Measurements from ENCODE around the gene HIVEP1. TPM values are rescaled to one million over a fixed set of nuclear protein-coding genes. Genes with fewer than 3 reads are reported as not detected.
A peak's percentile ranks its signal among the peaks of the same experiment; 100 is the strongest.

HIVEP1 gene
- total and polyA plus RNA-seq, 2 of the 13 experiments (the other 11 are each of a cell fraction or from before 2014, with no cell fraction given): 7.4 to 9.9 TPM

DNA sequence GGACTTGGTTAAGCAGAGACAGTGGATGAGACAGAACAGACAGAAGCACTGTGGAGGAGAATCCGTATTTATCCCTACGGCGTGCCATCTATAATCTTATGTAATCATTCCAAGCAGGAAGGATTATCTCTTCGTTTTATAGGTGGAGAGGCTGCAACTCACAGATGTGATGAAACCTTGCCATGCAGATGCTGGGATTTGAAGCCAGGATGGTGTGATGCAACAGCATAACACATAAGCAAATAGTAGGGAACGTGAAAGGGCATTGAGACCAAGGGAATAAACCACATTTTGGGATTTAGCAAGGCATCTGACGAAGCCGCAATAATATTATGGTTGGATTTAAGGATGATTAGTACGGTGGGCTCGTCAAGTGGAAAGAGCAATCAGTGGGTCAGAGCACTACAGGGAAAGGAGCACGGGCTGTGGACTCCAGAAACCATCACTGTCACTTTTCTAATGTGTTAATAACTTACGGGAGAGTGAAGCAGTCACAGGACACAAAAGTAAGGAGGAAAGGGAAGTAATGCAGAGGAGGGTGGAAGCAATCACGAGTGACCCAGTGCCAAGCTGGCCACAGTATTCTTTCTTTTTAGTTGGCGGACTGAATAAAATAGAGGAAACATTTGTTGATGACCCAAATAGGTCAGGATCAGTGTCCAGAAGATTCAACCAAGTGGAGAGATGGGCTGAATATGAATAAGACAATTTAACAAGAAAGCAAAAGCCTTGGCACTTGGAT is 158.4 kb downstream of the HIVEP1 start:
- Histone ChIP-seq H3K27ac (ENCODE audit: extremely low read length, insufficient read depth, low read length) (no peak overlapping the region), H3K79me2 (ENCODE audit: insufficient read depth, low read length) (no peaks in the 10 kb centered on the region), H3K9ac (ENCODE audit: insufficient read depth, low read depth, low read length) (no peak overlapping the region), H3K4me2 (ENCODE audit: low read depth, low read length) (no peak overlapping the region), H3K36me3 (replicated peaks in 1 of 2; ENCODE audit: control insufficient read depth in 1 of 2, insufficient read depth in 2 of 2, low read length in 2 of 2) (no peaks in the 10 kb centered on the region), H3K9me3 (ENCODE audit: low read length) (no peaks in the 10 kb centered on the region), H3K4me3 (replicated peaks in 1 of 3; ENCODE audit: insufficient read depth in 1 of 3, low read depth in 2 of 3, low read length in 3 of 3) (no peak overlapping the region), H3K4me1 (ENCODE audit: insufficient read depth, low read length) (no peaks in the 10 kb centered on the region), H3K27me3 (ENCODE audit: control insufficient read depth in 1 of 2, insufficient read depth in 2 of 2, low read length in 2 of 2) (no peaks in the 10 kb centered on the region), H4K20me1 (ENCODE audit: insufficient read depth, low read length) (no peaks in the 10 kb centered on the region), H2AFZ (ENCODE audit: low read length) (no peak overlapping the region)
- CTCF ChIA-PET (ENCODE audit: low intra/inter-chr PET ratio, low total read pairs): no interaction called here
- FAIRE-seq (no peak), DNase-seq (ENCODE audit: low spot score) (no peak), ATAC-seq (no peak)
- in situ Hi-C loops (cut with HindIII; ENCODE audit: extremely low pct_ligation_motif_present, low pct_unique_long_range_greater_than_20kb): no loop called here
- BruUV-seq (replicated peaks): no TSS peak
- 57% methylated on average over 13 of the region's 13 CpGs for WGBS (ENCODE audit: low lambda C conversion rate)
- POLR2A ChIA-PET: no interaction called here
- TF ChIP-seq CEBPG (CRISPR knock-in tag; IDR thresholded peaks at IDR 0.05) (0 out of 2 replicates have a peak, but pooled peaks have one; percentile 15), CEBPB (IDR thresholded peaks at IDR 0.05; ENCODE audit: borderline replicate concordance, low read depth, low read length) (peak; percentile 82), SRSF9 (IDR thresholded peaks at IDR 0.05; ENCODE audit: borderline replicate concordance, insufficient read depth, low read depth, low read length, poor library complexity, severe bottlenecking) (no peak)
- intact Hi-C loops (cut with micrococcal nuclease; ENCODE audit: unreplicated experiment): no loop called here

DNA sequence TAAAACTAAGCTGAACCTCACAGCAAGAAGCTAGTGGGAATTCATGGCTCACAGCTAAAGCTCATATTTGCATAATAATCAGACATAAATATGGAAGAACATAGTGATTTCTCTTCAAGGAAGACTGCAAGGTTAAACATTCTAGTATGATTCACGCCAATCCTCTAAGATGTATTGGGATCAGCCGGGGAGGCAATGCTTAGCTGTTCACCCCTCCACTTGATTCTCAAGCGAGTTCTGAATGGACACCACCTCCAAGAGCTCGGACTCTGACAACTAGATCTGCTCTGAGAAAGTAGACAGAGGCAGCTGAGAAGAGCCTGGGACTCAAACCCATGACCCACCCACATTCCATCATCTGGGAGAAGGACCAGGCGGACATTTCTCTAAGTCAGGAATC is 159.6 kb downstream of the HIVEP1 start:
- no peak overlapping the region for H3K4me3 ChIP-seq (replicated peaks in 1 of 3; ENCODE audit: insufficient read depth in 1 of 3, low read depth in 2 of 3, low read length in 3 of 3)
- no peak for TF ChIP-seq KDM3A (CRISPR knock-in tag; IDR thresholded peaks at IDR 0.05; ENCODE audit: low read depth)
- 58% methylated on average over 5 of the region's 5 CpGs for WGBS (ENCODE audit: low lambda C conversion rate)
- POLR2A ChIA-PET: no interaction called here
- H3K4me2 ChIP-seq (ENCODE audit: low read depth, low read length): no peak overlapping the region
- H3K79me2 ChIP-seq (ENCODE audit: insufficient read depth, low read length): no peaks in the 10 kb centered on the region
- no peaks in the 10 kb centered on the region for H3K27me3 ChIP-seq (ENCODE audit: control insufficient read depth in 1 of 2, insufficient read depth in 2 of 2, low read length in 2 of 2)
- H3K9me3 ChIP-seq (ENCODE audit: low read length): no peaks in the 10 kb centered on the region
- no TSS peak for BruUV-seq (replicated peaks)
- CTCF ChIA-PET (ENCODE audit: low intra/inter-chr PET ratio, low total read pairs): no interaction called here
- DNase-seq (ENCODE audit: low spot score) (no peak), ATAC-seq (no peak), FAIRE-seq (no peak)
- H3K27ac ChIP-seq (ENCODE audit: extremely low read length, insufficient read depth, low read length): no peak overlapping the region
- in situ Hi-C loops (cut with HindIII; ENCODE audit: extremely low pct_ligation_motif_present, low pct_unique_long_range_greater_than_20kb): no loop called here
- H2AFZ ChIP-seq (ENCODE audit: low read length): no peak overlapping the region
- H3K9ac ChIP-seq (ENCODE audit: insufficient read depth, low read depth, low read length): no peak overlapping the region
- no peaks in the 10 kb centered on the region for H4K20me1 ChIP-seq (ENCODE audit: insufficient read depth, low read length)
- no peaks in the 10 kb centered on the region for H3K4me1 ChIP-seq (ENCODE audit: insufficient read depth, low read length)
- H3K36me3 ChIP-seq (replicated peaks in 1 of 2; ENCODE audit: control insufficient read depth in 1 of 2, insufficient read depth in 2 of 2, low read length in 2 of 2): no peaks in the 10 kb centered on the region
- intact Hi-C loops (cut with micrococcal nuclease; ENCODE audit: unreplicated experiment): no loop called here

All from HepG2 (cell line).